SIG-M5 (cell line): ENCODE measurements around the gene LPGAT1.
"Not testable (repeated sequence)": the region's sequence is repeated elsewhere in the genome, so short reads cannot be mapped to it uniquely, and the experiment has no call there.

Experiments
- DNase-seq: peaks from one replicate; lab custom pipeline; 2025; lab: John Stamatoyannopoulos, UW

LPGAT1 gene, protein sequence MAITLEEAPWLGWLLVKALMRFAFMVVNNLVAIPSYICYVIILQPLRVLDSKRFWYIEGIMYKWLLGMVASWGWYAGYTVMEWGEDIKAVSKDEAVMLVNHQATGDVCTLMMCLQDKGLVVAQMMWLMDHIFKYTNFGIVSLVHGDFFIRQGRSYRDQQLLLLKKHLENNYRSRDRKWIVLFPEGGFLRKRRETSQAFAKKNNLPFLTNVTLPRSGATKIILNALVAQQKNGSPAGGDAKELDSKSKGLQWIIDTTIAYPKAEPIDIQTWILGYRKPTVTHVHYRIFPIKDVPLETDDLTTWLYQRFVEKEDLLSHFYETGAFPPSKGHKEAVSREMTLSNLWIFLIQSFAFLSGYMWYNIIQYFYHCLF

DNA sequence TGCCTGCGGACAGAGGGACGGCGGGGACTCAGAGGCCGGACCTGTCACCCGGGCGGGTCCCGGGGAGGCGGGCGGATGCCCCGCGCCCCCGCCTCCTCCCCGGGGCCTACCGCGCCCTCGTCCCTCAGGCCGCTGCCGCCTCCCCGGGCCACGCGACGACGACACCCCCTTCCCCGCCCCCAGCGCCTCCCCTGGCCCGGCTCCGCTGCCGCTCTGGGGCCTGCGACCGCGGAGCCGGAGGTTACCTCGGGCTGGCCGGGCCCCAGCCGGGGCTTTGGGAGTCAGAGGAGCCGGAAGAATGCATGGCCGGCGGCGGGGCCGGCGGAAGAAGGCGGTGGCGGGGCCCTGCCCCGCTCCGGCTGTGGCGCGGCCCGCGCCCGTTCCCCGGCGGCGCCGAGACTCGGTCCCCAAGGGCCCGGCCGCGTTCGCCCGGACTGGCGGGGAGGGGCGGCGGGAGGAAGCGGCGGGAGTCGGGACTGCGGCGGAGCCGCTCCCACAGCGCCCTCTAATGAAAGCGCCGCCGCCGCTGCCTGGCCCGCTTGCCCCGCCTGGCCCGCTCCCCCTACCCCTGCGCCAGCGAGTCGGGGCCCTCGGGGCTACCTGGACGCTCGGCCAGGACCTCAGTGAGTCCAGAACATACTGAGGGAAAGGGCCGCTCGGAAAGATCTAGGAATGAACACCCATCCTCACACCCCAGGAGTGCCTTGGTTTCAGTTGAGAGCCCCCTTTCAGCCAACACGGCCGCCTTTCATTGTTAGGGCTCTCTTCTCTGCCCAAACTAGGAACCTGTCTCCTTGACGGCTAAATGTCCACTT, at the start of gene LPGAT1:
Gene LPGAT1, minus strand, starts transcription at position 436 of the 815 bp plus-strand sequence. CDS start 1,467 bp downstream, outside the sequence.
- peak; percentile 23 for DNase-seq

DNA sequence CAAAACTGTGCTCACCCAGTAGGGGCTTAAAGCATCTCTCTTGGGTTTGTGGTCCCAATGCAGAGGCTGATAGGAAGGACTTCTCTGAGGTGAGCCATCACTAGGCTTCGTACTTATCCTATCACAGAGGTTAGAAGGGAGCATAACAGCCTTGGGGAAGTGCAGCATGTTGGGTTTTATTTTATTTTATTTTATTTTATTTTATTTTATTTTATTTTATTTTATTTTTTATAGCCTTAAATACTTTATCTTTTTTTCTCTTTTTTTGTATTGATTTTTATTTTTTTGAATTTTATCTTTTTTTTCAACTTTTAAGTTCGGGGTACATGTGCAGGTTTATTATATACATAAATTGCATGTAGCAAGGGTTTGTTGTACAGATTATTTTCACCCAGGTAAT, 48.9 kb upstream of the LPGAT1 start:
- no peak for DNase-seq

DNA sequence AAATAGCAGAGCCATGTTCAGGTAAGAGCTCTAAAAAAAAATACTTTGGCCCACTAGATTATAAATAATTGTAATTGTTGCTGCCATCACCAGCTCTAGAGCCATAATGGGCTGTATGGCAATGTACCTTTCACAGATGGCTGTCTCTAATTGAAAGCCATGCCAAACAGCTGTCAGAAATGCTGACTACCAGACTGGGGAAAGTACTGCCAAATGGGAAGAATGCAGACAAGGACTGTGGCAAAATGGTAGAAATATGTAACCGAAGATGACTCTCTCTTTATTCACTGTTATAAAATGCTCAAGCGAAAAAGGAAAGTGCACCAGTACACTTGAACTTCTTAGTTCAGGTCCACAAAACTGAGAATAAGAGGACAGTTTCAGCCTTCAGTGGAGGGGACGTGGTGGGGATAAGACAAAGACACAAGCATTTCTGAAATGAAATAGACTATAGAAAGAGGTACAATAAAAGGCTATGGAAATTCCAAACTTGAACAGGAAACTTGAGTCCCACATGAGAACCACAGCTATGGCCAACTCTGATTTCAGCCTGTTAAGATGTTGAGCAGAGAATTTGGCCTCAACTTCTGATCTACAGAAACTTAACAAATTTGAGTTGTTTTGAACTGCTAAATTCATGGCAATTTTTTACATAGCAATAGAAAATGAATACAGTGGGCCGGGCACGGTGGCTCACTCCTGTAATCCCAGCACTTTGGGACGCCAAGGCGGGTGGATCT, 46.5 kb upstream of the LPGAT1 start:
- DNase-seq, result no peak

DNA sequence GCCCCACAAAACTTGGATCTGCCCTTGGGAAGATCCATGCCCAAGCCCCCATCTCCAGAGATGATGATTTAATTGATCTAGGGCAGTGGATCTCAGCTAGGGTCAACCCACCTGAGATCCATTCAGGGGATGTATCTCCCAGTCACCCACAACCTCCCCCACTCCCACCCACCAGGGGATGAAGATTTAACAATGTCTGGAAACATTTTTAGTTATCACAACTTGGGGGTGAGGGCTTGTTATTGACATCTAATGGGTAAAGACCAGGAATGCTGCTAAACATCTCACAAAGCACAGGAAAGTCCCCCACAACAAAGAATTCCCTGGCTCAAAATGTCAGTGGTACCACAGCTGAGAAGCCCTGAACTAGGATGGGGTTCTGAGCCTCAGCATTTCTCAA, 45.0 kb upstream of the LPGAT1 start:
- no peak for DNase-seq

DNA sequence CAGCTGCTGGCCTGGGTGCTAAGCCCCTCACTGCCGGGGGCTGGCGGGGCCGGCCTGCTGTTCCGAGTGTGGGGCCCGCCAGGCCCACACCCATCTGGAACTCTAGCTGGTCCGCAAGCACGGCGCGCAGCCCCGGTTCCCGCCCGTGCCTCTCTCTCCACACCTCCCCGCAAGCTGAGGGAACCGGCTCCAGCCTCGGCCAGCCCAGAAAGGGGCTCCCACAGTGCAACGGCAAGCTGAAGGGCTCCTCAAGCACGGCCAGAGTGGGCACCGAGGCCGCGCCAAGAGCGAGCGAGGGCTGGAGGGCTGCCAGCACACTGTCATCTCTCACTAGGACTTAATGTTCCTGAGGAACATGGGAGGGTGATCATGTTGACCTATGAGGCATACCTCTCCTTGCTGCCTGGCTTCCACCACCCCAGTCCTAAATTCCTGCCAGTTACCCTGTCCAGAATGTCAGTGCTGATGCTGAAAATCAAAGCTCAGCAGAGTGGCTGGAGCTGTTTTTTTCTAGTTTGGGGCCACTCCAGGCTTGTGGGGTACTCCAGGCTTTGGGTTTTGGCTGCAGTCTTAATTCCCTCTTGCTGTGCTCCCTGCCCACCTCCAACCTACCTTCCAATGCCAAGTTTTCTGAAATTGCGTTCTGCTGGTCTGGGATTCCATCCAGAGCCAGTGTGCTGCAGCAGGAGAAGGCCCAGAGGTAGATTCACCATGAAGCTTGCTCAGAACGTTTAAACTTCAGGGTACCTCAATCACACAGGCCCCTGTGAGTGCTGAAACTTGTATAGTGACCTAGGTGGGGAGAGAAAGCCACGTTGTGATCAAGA, 44.2 kb upstream of the LPGAT1 start:
- no peak for DNase-seq

DNA sequence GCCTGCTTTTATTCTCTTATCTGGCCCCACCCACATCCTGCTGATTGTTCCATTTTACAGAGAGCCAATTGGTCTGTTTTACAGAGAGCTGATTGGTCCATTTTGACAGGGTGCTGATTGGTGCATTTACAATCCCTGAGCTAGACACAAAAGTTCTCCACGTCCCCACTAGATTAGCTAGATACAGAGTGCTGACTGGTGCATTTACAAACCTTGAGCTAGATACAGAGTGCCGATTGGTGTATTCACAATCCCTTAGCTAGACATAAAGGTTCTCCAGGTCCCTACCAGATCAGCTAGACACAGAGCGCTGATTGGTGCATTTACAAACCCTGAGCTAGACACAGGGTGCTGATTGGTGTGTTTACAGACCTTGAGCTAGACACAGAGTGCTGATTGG, 43.2 kb upstream of the LPGAT1 start:
- not testable (repeated sequence) for DNase-seq

DNA sequence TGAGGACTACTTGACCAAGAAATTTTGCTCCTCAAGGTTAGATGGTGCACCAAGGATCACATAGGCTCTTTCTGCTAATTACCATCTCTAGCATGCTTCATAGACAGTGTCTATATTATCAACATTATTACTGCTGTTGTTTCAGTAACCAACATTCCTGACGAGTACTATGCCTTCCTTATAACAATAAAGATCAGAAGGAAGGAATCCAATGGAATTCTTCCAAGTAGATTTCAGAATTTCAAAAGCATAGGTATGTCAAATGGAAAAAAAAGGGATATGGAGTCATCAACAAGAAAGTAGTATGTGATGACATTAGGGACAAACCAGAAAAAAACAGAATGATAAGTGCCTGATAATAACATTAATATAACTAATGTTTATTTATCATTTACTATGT, 39.6 kb upstream of the LPGAT1 start:
- no peak for DNase-seq

DNA sequence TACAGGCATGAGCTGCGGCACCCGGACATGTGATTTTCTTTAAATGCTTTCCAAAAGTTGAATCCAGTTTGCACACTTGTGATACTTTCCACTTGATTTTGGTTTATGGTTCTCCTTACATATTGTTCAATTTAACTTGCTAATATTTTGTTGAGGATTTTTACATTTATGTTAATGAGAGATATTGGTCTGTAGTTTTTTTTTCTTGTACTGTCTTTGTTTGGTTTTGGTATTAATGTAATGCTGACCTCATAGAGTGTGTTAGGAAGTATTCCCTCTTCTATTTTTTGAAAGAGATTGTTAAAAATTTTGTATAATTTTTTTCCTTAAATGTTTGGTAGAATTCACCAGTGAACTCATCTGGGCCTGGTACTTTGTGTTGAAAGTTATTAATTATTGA, 34.6 kb upstream of the LPGAT1 start:
- DNase-seq, result no peak

DNA sequence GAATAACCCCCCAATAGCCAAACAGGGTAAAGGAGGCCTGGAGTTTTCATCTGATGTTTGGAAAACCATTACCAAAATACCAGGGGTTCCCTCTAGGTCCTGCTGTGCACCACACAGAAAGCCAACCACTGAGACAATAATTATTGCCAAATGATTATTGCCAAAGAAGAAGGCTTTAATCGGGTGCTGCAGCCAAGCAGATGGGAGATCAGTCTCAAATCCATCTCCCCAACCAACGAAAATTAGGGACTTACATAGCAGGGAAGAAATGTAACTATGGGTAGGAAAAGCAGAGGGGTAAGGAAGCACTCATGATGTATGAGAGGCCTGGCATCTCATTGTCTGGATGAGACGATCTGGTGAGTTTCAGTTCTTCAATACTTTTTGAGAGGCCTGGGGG, 28.8 kb upstream of the LPGAT1 start:
- no peak for DNase-seq

DNA sequence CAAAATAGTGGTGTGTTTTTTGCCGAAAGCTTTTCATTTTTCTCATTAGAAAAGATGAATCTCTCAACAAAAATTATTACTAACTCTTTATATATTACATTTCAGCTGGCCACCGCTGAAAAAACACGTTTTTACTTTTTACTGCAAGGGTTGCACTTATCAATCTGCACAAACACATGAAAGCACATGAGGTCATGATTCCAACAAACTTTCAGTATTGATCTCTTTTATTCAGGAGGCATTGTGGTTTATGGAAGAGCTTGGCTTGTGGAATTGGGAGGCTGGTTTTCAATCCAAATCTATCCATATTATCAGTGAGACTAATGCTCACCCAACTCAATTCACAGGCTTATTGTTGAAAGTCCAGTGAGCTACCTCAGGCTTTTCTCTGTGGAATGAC, 20.6 kb upstream of the LPGAT1 start:
- DNase-seq, result no peak

DNA sequence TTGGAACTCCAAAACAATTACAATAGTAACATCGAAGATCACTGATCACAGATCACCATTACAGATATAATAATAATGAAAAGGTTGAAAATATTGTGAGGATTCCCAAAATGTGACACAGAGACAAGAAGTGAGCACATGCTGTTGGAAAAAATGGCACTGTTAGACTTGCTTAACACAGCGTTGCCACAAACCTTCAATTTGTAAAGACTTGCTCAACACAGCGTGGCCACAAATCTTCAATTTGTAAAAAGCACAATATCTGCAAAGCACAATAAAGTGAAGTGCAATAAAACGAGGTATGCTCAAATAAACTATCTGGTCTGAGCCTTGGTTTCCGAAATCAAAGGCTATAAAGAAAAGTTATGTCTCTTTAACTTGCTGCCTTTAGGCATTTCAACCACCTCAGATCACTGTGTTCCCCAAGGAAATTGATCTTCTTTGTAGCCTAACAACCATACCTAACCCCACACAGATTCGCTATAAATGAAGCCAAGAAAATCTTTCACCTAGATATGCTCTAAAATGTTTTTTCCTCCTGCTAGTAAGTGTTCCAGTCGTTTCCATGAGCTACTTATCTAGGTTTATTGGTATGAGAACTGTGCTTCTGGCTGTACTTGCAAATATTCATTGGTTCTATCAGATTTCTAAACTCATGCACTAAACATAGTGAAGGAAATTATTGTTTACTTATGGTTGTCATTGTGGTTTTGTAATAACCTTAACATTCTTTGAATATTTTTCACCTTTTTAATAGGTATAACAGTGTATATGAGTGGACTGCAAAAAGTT, 13.1 kb upstream of the LPGAT1 start:
- no peak for DNase-seq

DNA sequence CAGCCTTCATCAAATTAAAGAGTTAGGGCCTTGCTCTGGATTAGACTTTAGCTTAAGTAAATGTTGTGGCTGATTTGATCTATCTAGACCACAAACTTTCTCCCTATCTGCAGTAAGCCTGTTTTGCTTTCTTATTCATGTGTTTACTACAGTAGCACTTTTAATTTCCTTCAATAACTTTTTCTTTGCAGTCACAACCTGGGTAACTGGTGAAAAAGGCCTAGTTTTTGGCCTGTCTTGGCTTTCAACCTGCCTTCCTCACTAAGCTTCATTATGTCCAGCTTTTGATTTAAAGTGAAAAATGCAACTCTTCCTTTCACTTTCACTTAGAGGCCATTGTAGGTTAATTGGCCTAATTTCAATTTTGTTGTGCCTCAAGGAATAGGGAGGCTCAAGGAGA, 12.5 kb upstream of the LPGAT1 start:
- DNase-seq, result no peak

DNA sequence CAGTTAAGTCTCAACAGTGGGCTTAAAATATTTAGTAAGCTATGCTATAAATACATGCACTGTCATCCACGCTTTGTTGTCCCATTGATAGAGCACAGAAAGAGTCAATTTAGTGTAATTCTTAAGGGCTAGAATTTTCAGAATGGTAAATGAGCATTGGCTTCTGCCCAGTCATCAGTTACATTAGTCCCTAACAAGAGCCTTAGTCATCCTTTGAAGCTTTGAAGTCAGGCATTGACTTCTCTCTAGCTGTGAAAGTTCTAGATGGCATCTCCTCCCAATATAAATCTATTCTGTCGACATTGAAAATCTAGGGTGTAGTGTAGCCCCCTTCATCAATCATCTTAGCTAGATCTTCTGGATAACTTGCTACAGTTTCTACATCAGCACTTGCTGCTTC, 12.0 kb upstream of the LPGAT1 start:
- no peak for DNase-seq

DNA sequence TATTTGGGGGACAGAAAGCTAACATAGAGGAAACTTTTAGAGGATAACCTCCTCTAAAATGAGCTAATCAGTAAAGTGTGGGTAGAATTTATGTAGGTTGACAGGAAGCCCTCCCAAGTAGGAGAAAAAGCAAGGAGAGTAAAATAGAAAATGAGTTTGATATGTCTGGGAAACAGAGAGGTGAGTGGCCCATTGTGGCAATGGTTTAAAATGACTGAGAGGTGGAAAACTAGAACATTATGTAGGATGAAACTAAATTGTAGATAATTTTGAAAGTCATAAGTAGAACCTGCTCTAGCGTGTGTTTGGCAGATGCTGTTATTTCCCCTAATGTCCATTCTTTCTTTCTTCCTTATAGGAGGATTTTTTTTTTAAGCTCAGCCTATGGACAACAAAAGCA, 8.5 kb upstream of the LPGAT1 start:
- no peak for DNase-seq

DNA sequence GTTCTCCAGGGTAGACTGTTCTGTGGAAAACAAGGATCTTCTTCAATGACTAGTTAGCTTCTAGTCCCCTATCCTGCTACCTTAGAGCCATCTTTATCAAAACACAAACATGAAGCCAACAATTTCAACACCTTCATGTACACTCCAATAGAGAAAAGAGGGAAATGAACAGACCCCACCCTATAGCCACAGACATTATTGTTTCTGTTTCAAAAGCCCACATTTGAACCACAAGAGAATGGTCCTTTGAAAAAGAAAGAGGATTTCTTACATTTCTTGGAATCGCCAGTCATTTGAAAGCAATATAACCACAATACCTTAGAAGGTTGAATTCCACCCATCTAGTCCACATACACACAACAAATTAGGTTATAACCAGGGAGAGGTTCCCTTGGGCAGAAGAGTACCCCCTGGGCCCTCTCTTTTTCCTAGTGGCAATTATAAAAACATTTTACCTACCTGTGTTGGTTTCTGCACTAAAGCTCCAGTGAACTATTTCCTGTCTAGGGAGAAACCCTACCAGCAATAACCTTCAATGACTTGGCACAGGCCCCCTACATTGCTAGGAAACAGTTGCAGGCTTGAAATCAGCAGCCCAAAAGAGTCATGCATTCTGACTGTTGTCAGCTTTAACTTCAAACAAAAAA, 2.7 kb upstream of the LPGAT1 start:
- no peak for DNase-seq

DNA sequence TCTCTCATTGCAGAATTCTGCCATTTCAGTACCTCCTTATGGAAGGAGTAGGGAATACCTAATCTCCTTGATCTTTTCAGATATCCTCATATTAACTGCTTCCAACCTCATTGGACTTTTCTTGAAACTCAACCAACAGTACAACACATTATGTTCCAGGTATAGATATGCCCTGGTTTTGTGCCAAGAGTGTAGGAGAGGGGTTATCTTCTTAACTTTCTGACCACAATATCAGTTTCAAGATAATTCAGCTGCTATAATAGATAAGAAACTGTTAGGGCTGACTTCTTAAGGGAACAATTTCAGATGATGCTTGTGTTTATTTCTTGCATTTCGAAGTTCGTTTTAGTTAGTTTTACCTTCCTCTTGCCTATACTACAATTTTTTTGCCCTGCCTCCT, 2.1 kb upstream of the LPGAT1 start:
- DNase-seq, result no peak

DNA sequence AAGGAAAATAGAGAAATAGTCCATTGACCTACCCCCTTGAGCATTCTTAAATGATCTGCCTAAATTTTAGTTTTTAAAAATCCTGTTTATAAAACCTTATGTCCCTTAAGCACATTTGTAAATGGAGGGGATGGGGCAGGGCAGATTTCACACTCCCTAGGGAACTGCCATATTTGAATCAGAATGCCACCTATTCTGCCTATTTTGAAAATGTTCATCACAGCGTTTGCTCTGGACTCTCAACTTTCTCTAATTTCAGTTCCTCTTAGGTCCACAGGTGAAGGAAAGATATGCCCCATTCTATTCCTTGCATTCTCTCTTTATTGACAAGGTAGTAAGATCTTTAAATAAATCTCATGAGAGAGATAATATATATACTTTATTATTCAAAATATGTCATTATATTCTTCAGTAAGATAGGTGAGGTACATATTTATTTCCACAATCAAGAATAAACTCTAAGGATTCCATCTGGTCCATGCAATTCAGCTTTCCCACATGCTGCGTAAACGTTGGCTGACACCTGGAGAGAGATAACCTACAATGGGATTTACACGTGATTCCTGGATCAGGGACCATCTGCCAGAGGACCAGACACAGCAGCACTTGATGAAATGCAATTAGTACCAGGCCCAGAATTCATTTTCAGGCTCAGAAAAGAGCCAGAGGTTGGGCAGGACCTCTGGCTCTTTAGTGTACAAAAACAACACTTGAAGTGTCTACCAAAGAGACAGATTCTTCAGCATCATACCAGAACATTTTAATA, 1.2 kb upstream of the LPGAT1 start:
- DNase-seq, result no peak

DNA sequence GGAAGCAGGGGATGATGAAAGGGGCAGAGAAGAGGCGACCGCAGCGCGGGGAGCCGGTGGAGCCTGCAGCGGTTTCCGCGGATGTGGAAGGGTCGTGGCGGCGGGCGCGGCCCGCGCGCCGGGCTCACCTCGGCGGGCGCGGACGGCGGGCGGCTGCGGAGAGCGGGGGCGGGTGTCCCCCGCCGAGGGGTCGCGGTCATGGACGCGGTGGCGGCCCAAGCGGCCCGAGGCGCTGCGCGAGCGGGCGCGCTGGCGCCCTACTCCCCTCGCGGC, 572 bp downstream of the LPGAT1 start:
- no peak for DNase-seq

DNA sequence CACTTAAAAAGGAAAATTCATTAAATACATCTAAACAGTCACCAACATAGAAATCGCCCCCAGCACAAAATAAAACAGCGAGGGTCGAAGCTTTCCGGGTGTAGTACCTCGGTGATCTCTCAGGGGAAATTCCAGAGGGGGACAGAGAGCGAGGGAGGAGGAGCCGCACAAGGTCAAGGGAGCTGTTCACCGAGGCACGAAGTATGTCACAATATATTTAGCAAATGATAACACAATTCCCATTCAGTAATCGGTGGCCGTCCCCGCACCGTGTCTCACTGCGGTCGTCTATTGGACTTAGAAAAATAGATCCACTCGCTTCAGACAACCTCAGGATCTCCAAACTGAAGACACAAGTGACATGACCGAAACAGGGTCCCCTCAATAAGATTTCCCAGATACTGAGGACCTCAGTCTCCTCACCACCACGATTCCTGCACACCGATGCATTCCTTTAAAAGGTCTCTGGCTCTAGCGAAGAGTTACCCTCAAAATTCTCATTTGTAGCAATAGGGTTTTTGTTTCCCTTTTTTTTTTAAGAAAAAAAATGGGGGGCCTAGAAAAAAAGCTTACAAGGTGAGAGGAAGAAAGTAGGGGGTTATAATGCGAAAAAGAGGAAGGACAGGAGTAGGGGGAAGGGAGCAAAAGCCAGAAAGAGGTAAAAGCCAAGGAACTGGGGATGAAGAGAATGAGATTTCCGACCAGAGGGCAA, 1.1 kb downstream of the LPGAT1 start:
- DNase-seq, result no peak
